ENCODE measurements around the gene PWWP2A. TPM values are rescaled to one million over a fixed set of nuclear protein-coding genes. Genes with fewer than 3 reads are reported as not detected.

Gene PWWP2A
- polyA plus RNA-seq, 2 of the 4 experiments (the other 2 are of a cell fraction): 9.0 to 10.9 TPM

GRCh38 chr5:160079753-160080152, 39.5 kb downstream of the PWWP2A start:
- peaks cover 28% of the 10 kb centered on the region for H3K4me1 ChIP-seq
- ChIA-PET CTCF (interaction anchor here (1.0 to 3.2 kb wide), 9 partner anchors 8 to 311 kb away, joined by 3 to 37 read pairs (median 12); no protein-coding TSS in a partner anchor), POLR2A (no interaction called here)
- H3K9me3 ChIP-seq: no peaks in the 10 kb centered on the region
- no peak overlapping the region for H3K27ac ChIP-seq
- 97% methylated on average over 2 of the region's 2 CpGs for WGBS (ENCODE audit: missing lambda C conversion rate)
- no peak for DNase-seq (ENCODE audit: low read depth in 1 of 2, low spot score in 1 of 2)
- ATAC-seq: no peak
- no peak overlapping the region for H3K4me3 ChIP-seq
- no peak for FAIRE-seq
- no peak for TF ChIP-seq JUNB (IDR thresholded peaks at IDR 0.05)
- no peak for TF ChIP-seq KDM1A (IDR thresholded peaks at IDR 0.05; ENCODE audit: low read depth)
- no peak for TF ChIP-seq RAD21 (conservative IDR thresholded peaks at IDR 0.05 in 1 of 2, IDR thresholded peaks at IDR 0.05 in 1 of 2)
- no peak for TF ChIP-seq CTCF (IDR thresholded peaks at IDR 0.05)
- TF ChIP-seq RFX5 (IDR thresholded peaks at IDR 0.05): no peak
- TF ChIP-seq USF2 (IDR thresholded peaks at IDR 0.05): no peak
- no peak for TF ChIP-seq POLR2A (IDR thresholded peaks at IDR 0.05; ENCODE audit: low read length)
- no peak for TF ChIP-seq NFE2L2 (conservative IDR thresholded peaks at IDR 0.05; ENCODE audit: low read length)
- no peak for TF ChIP-seq EHMT2 (IDR thresholded peaks at IDR 0.05; ENCODE audit: low read depth)
- no peak for TF ChIP-seq NPAS2 (CRISPR knock-in tag; IDR thresholded peaks at IDR 0.05; ENCODE audit: borderline replicate concordance)
- no peak for TF ChIP-seq BCL3 (IDR thresholded peaks at IDR 0.05)
- H3K4me2 ChIP-seq: no peak overlapping the region

GRCh38 chr5:160076997-160077396, 42.3 kb downstream of the PWWP2A start:
- Histone ChIP-seq H3K4me1 (peaks cover 9% of the 10 kb centered on the region; the same call in 2 of the 3 replicates), H3K4me2 (no peak overlapping the region), H3K9me3 (no peaks in the 10 kb centered on the region), H3K27ac (no peak overlapping the region), H3K4me3 (no peak overlapping the region)
- ChIA-PET POLR2A (no interaction called here), CTCF (interaction anchor here (1.4 kb wide), 1 partner anchor 268 kb away, joined by 6 read pairs; no protein-coding TSS in a partner anchor)
- TF ChIP-seq RCOR1 (IDR thresholded peaks at IDR 0.05; ENCODE audit: low read depth, low read length) (no peak), HMGXB4 (CRISPR knock-in tag; IDR thresholded peaks at IDR 0.05; ENCODE audit: borderline replicate concordance) (no peak), EHF (CRISPR knock-in tag; IDR thresholded peaks at IDR 0.05) (no peak), HES2 (IDR thresholded peaks at IDR 0.05) (no peak), ZSCAN20 (CRISPR knock-in tag; IDR thresholded peaks at IDR 0.05) (no peak), NR3C1 (IDR thresholded peaks at IDR 0.05) (no peak)
- 83% methylated on average over 2 of the region's 2 CpGs for WGBS (ENCODE audit: missing lambda C conversion rate)
- ATAC-seq (no peak), DNase-seq (ENCODE audit: low read depth in 1 of 2, low spot score in 1 of 2) (no peak), FAIRE-seq (no peak)

- ATAC-seq (no peak), FAIRE-seq (no peak), DNase-seq (ENCODE audit: low read depth in 1 of 2, low spot score in 1 of 2) (no peak)
- H3K4me1 ChIP-seq: no peaks in the 10 kb centered on the region; the same call in 2 of the 3 replicates
- no peaks in the 10 kb centered on the region for H3K9me3 ChIP-seq
- CTCF ChIA-PET: interaction anchor here (1.3 to 1.4 kb wide), 2 partner anchors 10 to 316 kb away, joined by 5 to 6 read pairs; no protein-coding TSS in a partner anchor
- no peak overlapping the region for H3K4me2 ChIP-seq
- no peak overlapping the region for H3K4me3 ChIP-seq
- POLR2A ChIA-PET: no interaction called here
- no peak overlapping the region for H3K27ac ChIP-seq
- TF ChIP-seq CBX2 (IDR thresholded peaks at IDR 0.05; ENCODE audit: borderline replicate concordance, low read depth): no peak
Observed at GRCh38 chr5:160075073-160075472, 44.2 kb downstream of the PWWP2A start.

All from A549 (cell line).